HepG2 (cell line): ENCODE measurements around the gene TPST1. TPM values are rescaled to one million over a fixed set of nuclear protein-coding genes. Genes with fewer than 3 reads are reported as not detected.

Source experiments
- ESRRA ChIP-seq: sonication (generic); formaldehyde crosslinking; IDR thresholded peaks from 2 replicates; pipeline ENCODE4 v1.5.1; 2020; ENCODE audit warnings: mild to moderate bottlenecking, low read depth, missing genetic modification reagents
- FOXP1 ChIP-seq, 2 experiments: fragments of 450-650 bp in 1 of 2; IDR thresholded peaks; 2 replicates each; pipeline ENCODE4 v1.6.1; 2017 to 2018; ENCODE audit warnings: antibody characterized with exemption in 1 of 2
- KLF13 ChIP-seq: sonication (generic); formaldehyde crosslinking; IDR thresholded peaks from 2 replicates; pipeline ENCODE4 v1.4.0; 2020; ENCODE audit warnings: mild to moderate bottlenecking, missing genetic modification reagents
- MAF1 ChIP-seq: sonication (generic); formaldehyde crosslinking; IDR thresholded peaks from 2 replicates; pipeline ENCODE4 v1.5.0; 2020; ENCODE audit warnings: missing genetic modification reagents, borderline replicate concordance
- RAD51 ChIP-seq: fragments of 450-650 bp; IDR thresholded peaks from 2 replicates; pipeline ENCODE4 v1.6.1; 2016; ENCODE audit warnings: borderline replicate concordance
- ZNF225 ChIP-seq: sonication (generic); formaldehyde crosslinking; IDR thresholded peaks from 2 replicates; pipeline ENCODE4 v1.4.0; 2020; ENCODE audit warnings: mild to moderate bottlenecking, missing genetic modification reagents
- ZNF432 ChIP-seq: sonication (generic); formaldehyde crosslinking; IDR thresholded peaks from 2 replicates; pipeline ENCODE4 v1.5.0; 2020; ENCODE audit warnings: missing genetic modification reagents, mild to moderate bottlenecking, borderline replicate concordance
- ZNF556 ChIP-seq: sonication (generic); formaldehyde crosslinking; IDR thresholded peaks from 2 replicates; pipeline ENCODE4 v1.4.0; 2020; ENCODE audit warnings: mild to moderate bottlenecking, missing genetic modification reagents, borderline replicate concordance
- ZNF570 ChIP-seq: sonication (generic); formaldehyde crosslinking; IDR thresholded peaks from 2 replicates; pipeline ENCODE4 v1.4.0; 2020; ENCODE audit warnings: mild to moderate bottlenecking, missing genetic modification reagents, borderline replicate concordance
- ZNF674 ChIP-seq: sonication (generic); formaldehyde crosslinking; IDR thresholded peaks from 2 replicates; pipeline ENCODE4 v1.5.0; 2020; ENCODE audit warnings: low read depth, mild to moderate bottlenecking, missing genetic modification reagents
- ZNF775 ChIP-seq: sonication (generic); formaldehyde crosslinking; IDR thresholded peaks from 2 replicates; pipeline ENCODE4 v1.4.0; 2020; ENCODE audit warnings: missing genetic modification reagents, mild to moderate bottlenecking, moderate library complexity, borderline replicate concordance
- polyA plus RNA-seq, 8 experiments: library from polyadenylated mRNA; depleted of rRNA in 3 of 8; stranded (reverse) in 7 of 8; unstranded in 1 of 8; fragments of >200 nt; fragmentation: Illumina TruSeq in 4 of 8; extraction: Trizol in 4 of 8; gene quantifications; 2 replicates each; pipeline versions ENCODE4 v1.2.1 to v1.2.3, GENCODE V29; 2011 to 2016; ENCODE audit warnings: low read depth in 4 of 8, missing spikeins in 1 of 8, mixed read lengths in 1 of 8; ENCODE audit not compliant: insufficient read depth in 1 of 8
- total RNA-seq, 5 experiments: library from RNA; depleted of rRNA; stranded (reverse); fragments of >200 nt; fragmentation: Illumina TruSeq; extraction: Trizol; gene quantifications; 2 replicates each; pipeline ENCODE4 v1.2.3, GENCODE V29; 2016; ENCODE audit warnings: low read depth in 1 of 5
- TF ChIP-seq, protein P1 (sequence below): IDR thresholded peaks from 2 replicates; pipeline ENCODE4 v1.6.1; 2016; ENCODE audit warnings: low read depth
- TF ChIP-seq, protein P2 (sequence below): sonication (generic); formaldehyde crosslinking; IDR thresholded peaks from 2 replicates; pipeline ENCODE4 v1.4.0; 2020; ENCODE audit warnings: low read depth, missing genetic modification reagents
- TF ChIP-seq, protein P3 (sequence below): sonication (generic); formaldehyde crosslinking; IDR thresholded peaks from 2 replicates; pipeline ENCODE4 v1.9.0; 2021; ENCODE audit warnings: missing genetic modification reagents, mild to moderate bottlenecking, borderline replicate concordance

The TPST1 gene
- total and polyA plus RNA-seq, 2 of the 13 experiments (the other 11 are each of a cell fraction or from before 2014, with no cell fraction given): 24.3 to 34.1 TPM

DNA sequence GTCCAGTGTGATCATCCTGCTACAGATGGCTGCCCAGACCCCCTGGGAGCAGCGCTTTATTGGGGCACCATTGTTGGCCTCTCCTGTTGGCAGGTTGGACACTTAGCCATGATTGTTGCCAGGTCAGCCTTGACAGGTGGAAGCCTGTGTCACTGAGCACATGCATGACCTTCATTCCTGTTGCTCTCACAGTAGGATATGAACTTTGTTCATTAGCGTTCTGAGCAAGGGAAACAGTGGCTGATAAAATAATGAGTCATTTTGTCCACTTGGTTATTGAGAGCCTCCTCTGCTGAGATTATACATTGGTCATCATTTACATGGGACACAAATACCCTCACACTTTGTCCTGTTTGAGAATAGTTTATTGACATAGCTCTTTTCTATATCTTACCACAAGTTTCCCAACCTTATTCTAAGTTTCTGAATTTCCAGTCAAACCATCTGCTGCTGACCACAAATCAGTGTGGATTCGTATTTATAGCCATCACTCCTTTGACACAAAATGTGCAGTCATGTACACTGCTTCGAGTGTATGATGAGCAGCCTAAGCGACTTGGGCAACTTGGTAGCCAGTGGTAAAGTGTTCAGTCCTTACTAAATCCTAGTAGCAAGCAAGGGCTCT lies 102.6 kb downstream of the TPST1 start (continued):
- TF ChIP-seq, protein P1, sequence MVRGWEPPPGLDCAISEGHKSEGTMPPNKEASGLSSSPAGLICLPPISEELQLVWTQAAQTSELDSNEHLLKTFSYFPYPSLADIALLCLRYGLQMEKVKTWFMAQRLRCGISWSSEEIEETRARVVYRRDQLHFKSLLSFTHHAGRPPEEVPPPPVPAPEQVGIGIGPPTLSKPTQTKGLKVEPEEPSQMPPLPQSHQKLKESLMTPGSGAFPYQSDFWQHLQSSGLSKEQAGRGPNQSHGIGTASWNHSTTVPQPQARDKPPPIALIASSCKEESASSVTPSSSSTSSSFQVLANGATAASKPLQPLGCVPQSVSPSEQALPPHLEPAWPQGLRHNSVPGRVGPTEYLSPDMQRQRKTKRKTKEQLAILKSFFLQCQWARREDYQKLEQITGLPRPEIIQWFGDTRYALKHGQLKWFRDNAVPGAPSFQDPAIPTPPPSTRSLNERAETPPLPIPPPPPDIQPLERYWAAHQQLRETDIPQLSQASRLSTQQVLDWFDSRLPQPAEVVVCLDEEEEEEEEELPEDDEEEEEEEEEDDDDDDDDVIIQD (CRISPR knock-in tag): peak; percentile 91
- TF ChIP-seq, protein P2, sequence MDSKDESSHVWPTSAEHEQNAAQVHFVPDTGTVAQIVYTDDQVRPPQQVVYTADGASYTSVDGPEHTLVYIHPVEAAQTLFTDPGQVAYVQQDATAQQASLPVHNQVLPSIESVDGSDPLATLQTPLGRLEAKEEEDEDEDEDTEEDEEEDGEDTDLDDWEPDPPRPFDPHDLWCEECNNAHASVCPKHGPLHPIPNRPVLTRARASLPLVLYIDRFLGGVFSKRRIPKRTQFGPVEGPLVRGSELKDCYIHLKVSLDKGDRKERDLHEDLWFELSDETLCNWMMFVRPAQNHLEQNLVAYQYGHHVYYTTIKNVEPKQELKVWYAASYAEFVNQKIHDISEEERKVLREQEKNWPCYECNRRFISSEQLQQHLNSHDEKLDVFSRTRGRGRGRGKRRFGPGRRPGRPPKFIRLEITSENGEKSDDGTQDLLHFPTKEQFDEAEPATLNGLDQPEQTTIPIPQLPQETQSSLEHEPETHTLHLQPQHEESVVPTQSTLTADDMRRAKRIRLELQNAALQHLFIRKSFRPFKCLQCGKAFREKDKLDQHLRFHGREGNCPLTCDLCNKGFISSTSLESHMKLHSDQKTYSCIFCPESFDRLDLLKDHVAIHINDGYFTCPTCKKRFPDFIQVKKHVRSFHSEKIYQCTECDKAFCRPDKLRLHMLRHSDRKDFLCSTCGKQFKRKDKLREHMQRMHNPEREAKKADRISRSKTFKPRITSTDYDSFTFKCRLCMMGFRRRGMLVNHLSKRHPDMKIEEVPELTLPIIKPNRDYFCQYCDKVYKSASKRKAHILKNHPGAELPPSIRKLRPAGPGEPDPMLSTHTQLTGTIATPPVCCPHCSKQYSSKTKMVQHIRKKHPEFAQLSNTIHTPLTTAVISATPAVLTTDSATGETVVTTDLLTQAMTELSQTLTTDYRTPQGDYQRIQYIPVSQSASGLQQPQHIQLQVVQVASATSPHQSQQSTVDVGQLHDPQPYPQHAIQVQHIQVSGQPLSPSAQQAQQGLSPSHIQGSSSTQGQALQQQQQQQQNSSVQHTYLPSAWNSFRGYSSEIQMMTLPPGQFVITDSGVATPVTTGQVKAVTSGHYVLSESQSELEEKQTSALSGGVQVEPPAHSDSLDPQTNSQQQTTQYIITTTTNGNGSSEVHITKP (CRISPR knock-in tag): no peak
- TF ChIP-seq ESRRA (CRISPR knock-in tag): peak; percentile 95
- peak; percentile 72; the same call in 1 of the 2 replicates for TF ChIP-seq ZNF556 (CRISPR knock-in tag)
- TF ChIP-seq ZNF674: no peak
- TF ChIP-seq KLF13 (CRISPR knock-in tag): no peak
- TF ChIP-seq RAD51: no peak
- TF ChIP-seq, protein P3, sequence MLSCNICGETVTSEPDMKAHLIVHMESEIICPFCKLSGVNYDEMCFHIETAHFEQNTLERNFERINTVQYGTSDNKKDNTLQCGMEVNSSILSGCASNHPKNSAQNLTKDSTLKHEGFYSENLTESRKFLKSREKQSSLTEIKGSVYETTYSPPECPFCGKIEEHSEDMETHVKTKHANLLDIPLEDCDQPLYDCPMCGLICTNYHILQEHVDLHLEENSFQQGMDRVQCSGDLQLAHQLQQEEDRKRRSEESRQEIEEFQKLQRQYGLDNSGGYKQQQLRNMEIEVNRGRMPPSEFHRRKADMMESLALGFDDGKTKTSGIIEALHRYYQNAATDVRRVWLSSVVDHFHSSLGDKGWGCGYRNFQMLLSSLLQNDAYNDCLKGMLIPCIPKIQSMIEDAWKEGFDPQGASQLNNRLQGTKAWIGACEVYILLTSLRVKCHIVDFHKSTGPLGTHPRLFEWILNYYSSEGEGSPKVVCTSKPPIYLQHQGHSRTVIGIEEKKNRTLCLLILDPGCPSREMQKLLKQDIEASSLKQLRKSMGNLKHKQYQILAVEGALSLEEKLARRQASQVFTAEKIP (CRISPR knock-in tag): no peak
- TF ChIP-seq FOXP1 (IDR thresholded peaks at IDR 0.05): no peak
- TF ChIP-seq FOXP1 (CRISPR knock-in tag; IDR thresholded peaks at IDR 0.05): peak; percentile 48; the same call in 1 of the 2 replicates
- TF ChIP-seq ZNF775: no peak
- no peak for TF ChIP-seq MAF1
- no peak for TF ChIP-seq ZNF225 (CRISPR knock-in tag)
- no peak for TF ChIP-seq ZNF570 (CRISPR knock-in tag)
- TF ChIP-seq ZNF432 (CRISPR knock-in tag): no peak
